Sigmoid colon (tissue), 7 donors: Measurements from ENCODE around the gene NPLOC4. TPM values are rescaled to one million over a fixed set of nuclear protein-coding genes. Genes with fewer than 3 reads are reported as not detected.

Experiments
- DNase-seq: peaks from one replicate; pipeline ENCODE4 v3.0.0-alpha.2; 2019
- H3K27ac ChIP-seq, 4 donors: fragments of 200-600 bp; sonication (generic); one replicate each; pipeline ENCODE4 v1.5.1; 2016 to 2019; ENCODE audit warnings: mild to moderate bottlenecking in 1 of 4
- H3K27me3 ChIP-seq, 3 donors: fragments of 200-600 bp; sonication (generic); one replicate each; pipeline ENCODE4 v1.5.1; 2019; ENCODE audit warnings: mild to moderate bottlenecking in 1 of 3
- H3K36me3 ChIP-seq, 4 donors: fragments of 200-600 bp; sonication (generic); one replicate each; pipeline ENCODE4 v1.5.1; 2016 to 2019
- H3K4me1 ChIP-seq, 4 donors: fragments of 200-600 bp; sonication (generic); one replicate each; pipeline ENCODE4 v1.5.1; 2017 to 2019
- H3K4me3 ChIP-seq, 4 donors: fragments of 200-600 bp; sonication (generic); one replicate each; pipeline ENCODE4 v1.5.1; 2017 to 2019; ENCODE audit warnings: mild to moderate bottlenecking in 2 of 4, moderate library complexity in 1 of 4
- H3K9me3 ChIP-seq, 4 donors: fragments of 200-600 bp in 3 of 4; sonication (generic) in 3 of 4; one replicate each; pipeline versions ENCODE4 v1.5.1 to v1.6.1; 2013 to 2019
- EP300 ChIP-seq, 4 donors: sonication (generic); formaldehyde crosslinking; IDR thresholded peaks; one replicate each; pipeline ENCODE4 v1.6.1; 2017; ENCODE audit warnings: antibody characterized with exemption in 4 of 4
- POLR2A ChIP-seq, 2 donors: fragments of 450-650 bp; IDR thresholded peaks; one replicate each; pipeline ENCODE4 v1.6.1; 2016; ENCODE audit warnings: antibody characterized with exemption in 2 of 2, mild to moderate bottlenecking in 2 of 2, moderate library complexity in 2 of 2
- POLR2AphosphoS5 ChIP-seq, 4 donors: sonication (generic); formaldehyde crosslinking; IDR thresholded peaks; one replicate each; pipeline ENCODE4 v1.6.1; 2017; ENCODE audit warnings: antibody characterized with exemption in 4 of 4
- WGBS, 2 donors: extraction: QIAGEN DNeasy Blood & Tissue Kit; methylation state at CpG; one replicate each; pipeline ENCODE4 v1.1.7; 2013; 5-methylcytosine and 5-hydroxymethylcytosine counted together
- intact Hi-C: fragments of 100-400 bp; cut with DNase I; formaldehyde crosslinking; loops from one replicate; pipeline ENCODE4 v1.15.1; 2023
- polyA plus RNA-seq, 3 donors: library from polyadenylated mRNA; stranded (reverse); fragments of 200-250 nt; gene quantifications; one replicate each; pipeline ENCODE4 v1.2.3, GENCODE V29; 2013
- small RNA-seq, 3 donors: library from RNA; depleted of rRNA; stranded (forward); fragments of <200 nt; gene quantifications; one replicate each; pipeline ENCODE3, GENCODE V24; 2016
- total RNA-seq, 4 donors: library from RNA; depleted of rRNA; stranded (reverse); fragments of >200 nt; gene quantifications; one replicate each; pipeline ENCODE4 v1.1.0, GENCODE V29; 2016
- TF ChIP-seq, protein P1 (sequence below), 4 experiments: fragments of 450-650 bp in 3 of 4; fragments of 200-600 bp in 1 of 4; IDR thresholded peaks; one replicate each; pipeline ENCODE4 v1.5.1; 2016 to 2019; ENCODE audit warnings: antibody characterized with exemption in 4 of 4, mild to moderate bottlenecking in 3 of 4, moderate library complexity in 2 of 4
- donor health status: healthy with polysubstance abuse.
- donor health status: Bipolar disorder and iron deficiency.
- donor health status: healthy.

NPLOC4 gene
- total and polyA plus RNA-seq, 7 donors = 19.8 to 59.7 (median 51.7) TPM

- TF ChIP-seq EP300 (IDR thresholded peaks at IDR 0.05) = no peak
- TF ChIP-seq POLR2AphosphoS5 (IDR thresholded peaks at IDR 0.05) = peak in 2 of 4 donors; percentile 47 to 68
- TF ChIP-seq, protein P1, sequence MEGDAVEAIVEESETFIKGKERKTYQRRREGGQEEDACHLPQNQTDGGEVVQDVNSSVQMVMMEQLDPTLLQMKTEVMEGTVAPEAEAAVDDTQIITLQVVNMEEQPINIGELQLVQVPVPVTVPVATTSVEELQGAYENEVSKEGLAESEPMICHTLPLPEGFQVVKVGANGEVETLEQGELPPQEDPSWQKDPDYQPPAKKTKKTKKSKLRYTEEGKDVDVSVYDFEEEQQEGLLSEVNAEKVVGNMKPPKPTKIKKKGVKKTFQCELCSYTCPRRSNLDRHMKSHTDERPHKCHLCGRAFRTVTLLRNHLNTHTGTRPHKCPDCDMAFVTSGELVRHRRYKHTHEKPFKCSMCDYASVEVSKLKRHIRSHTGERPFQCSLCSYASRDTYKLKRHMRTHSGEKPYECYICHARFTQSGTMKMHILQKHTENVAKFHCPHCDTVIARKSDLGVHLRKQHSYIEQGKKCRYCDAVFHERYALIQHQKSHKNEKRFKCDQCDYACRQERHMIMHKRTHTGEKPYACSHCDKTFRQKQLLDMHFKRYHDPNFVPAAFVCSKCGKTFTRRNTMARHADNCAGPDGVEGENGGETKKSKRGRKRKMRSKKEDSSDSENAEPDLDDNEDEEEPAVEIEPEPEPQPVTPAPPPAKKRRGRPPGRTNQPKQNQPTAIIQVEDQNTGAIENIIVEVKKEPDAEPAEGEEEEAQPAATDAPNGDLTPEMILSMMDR (IDR thresholded peaks at IDR 0.05) = no peak
- H3K27ac ChIP-seq = peak overlapping the region; percentile 99 to 100 (median 100)
- no peaks in the 10 kb centered on the region for H3K27me3 ChIP-seq
- intact Hi-C loops = no loop called here
- peak overlapping the region; percentile 88 to 99 (median 94) for H3K4me3 ChIP-seq
- no peak for DNase-seq
- no peaks in the 10 kb centered on the region for H3K9me3 ChIP-seq
- WGBS, 2 donors = 1 to 5% methylated on average over 22 of the region's 22 CpGs
- H3K4me1 ChIP-seq = peaks cover 0 to 35% (median 12%) of the 10 kb centered on the region in 4 donors
- peaks cover 25 to 41% (median 35%) of the 10 kb centered on the region in 4 donors for H3K36me3 ChIP-seq
Observed at GRCh38 chr17:81509972-81510784, 126.7 kb downstream of the NPLOC4 start.

GRCh38 chr17:81509207-81509971 lies 127.5 kb downstream of the NPLOC4 start:
- H3K27ac ChIP-seq = peak overlapping the region; percentile 99 to 100 (median 100)
- DNase-seq = no peak
- 6 to 17% methylated on average over 12 of the region's 12 CpGs for WGBS, 2 donors
- H3K27me3 ChIP-seq = no peaks in the 10 kb centered on the region
- peaks cover 25 to 41% (median 35%) of the 10 kb centered on the region in 4 donors for H3K36me3 ChIP-seq
- no peaks in the 10 kb centered on the region for H3K9me3 ChIP-seq
- peaks cover 0 to 34% (median 12%) of the 10 kb centered on the region in 4 donors for H3K4me1 ChIP-seq
- peak overlapping the region; percentile 88 to 99 (median 94) for H3K4me3 ChIP-seq
- intact Hi-C loops = no loop called here
- TF ChIP-seq POLR2AphosphoS5 (IDR thresholded peaks at IDR 0.05) = peak in 3 of 4 donors; percentile 18 to 23 (median 19)
- TF ChIP-seq, protein P1 (IDR thresholded peaks at IDR 0.05) = no peak
- TF ChIP-seq POLR2A (IDR thresholded peaks at IDR 0.05) = no peak
- TF ChIP-seq EP300 (IDR thresholded peaks at IDR 0.05) = no peak

DNA sequence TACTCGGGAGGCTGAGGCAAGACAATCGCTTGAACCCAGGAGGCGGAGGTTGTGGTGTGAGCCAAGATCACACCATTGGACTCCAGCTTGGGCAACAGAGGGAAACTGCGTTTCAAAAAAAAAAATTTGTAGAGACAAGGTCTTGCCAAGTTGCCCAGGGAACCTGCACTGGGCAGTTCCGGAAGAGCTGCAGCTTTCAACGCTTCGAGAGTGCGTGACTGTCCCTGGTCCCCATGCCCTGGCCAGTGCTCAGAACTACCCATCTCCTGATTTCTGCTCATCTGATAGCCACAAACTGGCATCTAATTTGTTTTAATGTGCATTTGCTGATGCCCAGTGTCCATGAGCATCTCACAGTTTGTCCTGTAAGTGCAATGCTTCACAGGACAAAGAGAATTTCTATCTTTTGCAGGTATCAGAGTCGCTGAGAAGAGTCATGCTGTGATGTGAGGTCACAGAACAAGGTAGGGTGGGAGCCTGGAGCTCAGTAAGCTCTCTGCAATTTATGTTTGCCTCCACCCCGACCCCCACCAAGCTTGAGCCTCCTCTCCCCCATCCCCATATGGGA lies 128.2 kb downstream of the NPLOC4 start:
- intact Hi-C loops = no loop called here
- peaks cover 25 to 41% (median 35%) of the 10 kb centered on the region in 4 donors for H3K36me3 ChIP-seq
- no peaks in the 10 kb centered on the region for H3K27me3 ChIP-seq
- peaks cover 0 to 27% (median 12%) of the 10 kb centered on the region in 4 donors for H3K4me1 ChIP-seq
- H3K4me3 ChIP-seq = peak overlapping the region; percentile 88 to 99 (median 94)
- 65 to 70% methylated on average over 10 of the region's 10 CpGs for WGBS, 2 donors
- no peaks in the 10 kb centered on the region for H3K9me3 ChIP-seq
- peak; percentile 61 for DNase-seq
- TF ChIP-seq EP300 (IDR thresholded peaks at IDR 0.05) (no peak), POLR2AphosphoS5 (IDR thresholded peaks at IDR 0.05) (peak in 2 of 4 donors; percentile 50 to 59)
- peak overlapping the region; percentile 99 to 100 (median 100) for H3K27ac ChIP-seq

Small RNAs within 50 kb of the gene (small RNA-seq; reads per million reads assigned to genes)
- 0 reads per million in 3 donors for gene RF00019

Other genes starting within 250 kb of the NPLOC4 start
- gene BAHCC1, start 241.7 kb downstream of the NPLOC4 start, total RNA-seq = 10 to 100 TPM in 1 of 4 donors, 1 to 10 TPM in 3; 3.8 to 18.6 (median 7.2) TPM
- 10 to 100 TPM in 1 of 3 donors, 1 to 10 TPM in 2; 1.8 to 12.9 (median 3.0) TPM for gene BAHCC1, start 241.7 kb downstream of the NPLOC4 start, polyA plus RNA-seq
- 1,000 to 10,000 TPM; 1,038 to 2,003 (median 1,212) TPM for gene ACTG1, start 124.3 kb downstream of the NPLOC4 start, total RNA-seq
- gene ACTG1, start 124.3 kb downstream of the NPLOC4 start, polyA plus RNA-seq = 1,000 to 10,000 TPM; 2,538 to 4,527 (median 2,852) TPM
- gene FSCN2, start 108.7 kb downstream of the NPLOC4 start, total RNA-seq = 1 to 10 TPM in 1 of 4 donors, under 1 TPM in 2, not detected in 1; 0.33 to 1.1 (median 0.95) TPM
- 1 to 10 TPM in 1 of 3 donors, not detected in 2; 2.3 TPM for gene FSCN2, start 108.7 kb downstream of the NPLOC4 start, polyA plus RNA-seq
- gene FAAP100, start 84.8 kb downstream of the NPLOC4 start, total RNA-seq = 10 to 100 TPM in 3 of 4 donors, 1 to 10 TPM in 1; 9.6 to 24.1 (median 14.6) TPM
- 10 to 100 TPM in 2 of 3 donors, 1 to 10 TPM in 1; 6.6 to 27.2 (median 10.9) TPM for gene FAAP100, start 84.8 kb downstream of the NPLOC4 start, polyA plus RNA-seq
- 1 to 10 TPM in 1 of 4 donors, under 1 TPM in 3; 0.36 to 1.7 (median 0.67) TPM for gene TSPAN10, start 84 bp upstream of the NPLOC4 start, total RNA-seq
- under 1 TPM; 0.46 to 0.76 (median 0.60) TPM for gene TSPAN10, start 84 bp upstream of the NPLOC4 start, polyA plus RNA-seq
- gene PDE6G, start 19.4 kb upstream of the NPLOC4 start, total RNA-seq = 1 to 10 TPM in 1 of 4 donors, not detected in 3; 3.7 TPM
- gene PDE6G, start 19.4 kb upstream of the NPLOC4 start, polyA plus RNA-seq = 1 to 10 TPM in 2 of 3 donors, not detected in 1; 2.3 to 4.4 TPM
- gene OXLD1, start 29.5 kb upstream of the NPLOC4 start, total RNA-seq = 10 to 100 TPM; 14.4 to 36.2 (median 26.8) TPM
- 10 to 100 TPM; 40.8 to 57.5 (median 54.1) TPM for gene OXLD1, start 29.5 kb upstream of the NPLOC4 start, polyA plus RNA-seq
- 10 to 100 TPM in 1 of 4 donors, 1 to 10 TPM in 3; 5.5 to 10.7 (median 9.0) TPM for gene CCDC137, start 29.6 kb upstream of the NPLOC4 start, total RNA-seq
- gene CCDC137, start 29.6 kb upstream of the NPLOC4 start, polyA plus RNA-seq = 10 to 100 TPM in 2 of 3 donors, 1 to 10 TPM in 1; 9.0 to 31.1 (median 13.4) TPM
- gene ARL16, start 46.7 kb upstream of the NPLOC4 start, total RNA-seq = 10 to 100 TPM; 27.7 to 51.7 (median 47.7) TPM
- 10 to 100 TPM; 24.5 to 42.3 (median 36.6) TPM for gene ARL16, start 46.7 kb upstream of the NPLOC4 start, polyA plus RNA-seq
- gene HGS, start 46.9 kb upstream of the NPLOC4 start, total RNA-seq = 100 to 1,000 TPM in 1 of 4 donors, 10 to 100 TPM in 3; 36.7 to 143 (median 42.5) TPM
- gene HGS, start 46.9 kb upstream of the NPLOC4 start, polyA plus RNA-seq = 100 to 1,000 TPM in 1 of 3 donors, 10 to 100 TPM in 2; 52.9 to 111 (median 87.7) TPM
- gene MRPL12, start 66.3 kb upstream of the NPLOC4 start, total RNA-seq = 10 to 100 TPM; 31.0 to 56.4 (median 39.5) TPM
- gene MRPL12, start 66.3 kb upstream of the NPLOC4 start, polyA plus RNA-seq = 100 to 1,000 TPM; 204 to 258 (median 237) TPM
- gene SLC25A10, start 75.2 kb upstream of the NPLOC4 start, total RNA-seq = 1 to 10 TPM in 3 of 4 donors, under 1 TPM in 1; 0.99 to 7.1 (median 3.7) TPM
- gene SLC25A10, start 75.2 kb upstream of the NPLOC4 start, polyA plus RNA-seq = 10 to 100 TPM; 59.5 to 63.2 (median 60.6) TPM
- gene GCGR, start 167.0 kb upstream of the NPLOC4 start, total RNA-seq = 1 to 10 TPM in 2 of 4 donors, under 1 TPM in 2; 0.27 to 1.4 (median 0.72) TPM
- under 1 TPM in 1 of 3 donors, not detected in 2; 0.96 TPM for gene GCGR, start 167.0 kb upstream of the NPLOC4 start, polyA plus RNA-seq
- 100 to 1,000 TPM; 116 to 129 (median 122) TPM for gene MCRIP1, start 196.2 kb upstream of the NPLOC4 start, total RNA-seq
- 10 to 100 TPM; 37.0 to 82.9 (median 78.0) TPM for gene MCRIP1, start 196.2 kb upstream of the NPLOC4 start, polyA plus RNA-seq
- gene PPP1R27, start 197.9 kb upstream of the NPLOC4 start, total RNA-seq = not detected
- gene PPP1R27, start 197.9 kb upstream of the NPLOC4 start, polyA plus RNA-seq = under 1 TPM in 1 of 3 donors, not detected in 2; 0.50 TPM
- gene P4HB, start 223.4 kb upstream of the NPLOC4 start, total RNA-seq = 100 to 1,000 TPM; 201 to 338 (median 268) TPM
- 100 to 1,000 TPM; 153 to 750 (median 227) TPM for gene P4HB, start 223.4 kb upstream of the NPLOC4 start, polyA plus RNA-seq
- 10 to 100 TPM; 67.0 to 99.5 (median 74.1) TPM for gene ARHGDIA, start 234.2 kb upstream of the NPLOC4 start, total RNA-seq
- gene ARHGDIA, start 234.2 kb upstream of the NPLOC4 start, polyA plus RNA-seq = 100 to 1,000 TPM; 252 to 452 (median 385) TPM